Lung (tissue), 16 donors: ENCODE results near the gene C16orf87. TPM values are rescaled to one million over a fixed set of nuclear protein-coding genes. Genes with fewer than 3 reads are reported as not detected.

Source experiments
- ATAC-seq: fragments of 200-7000 bp; cut with Tn5 transposase; one replicate; pipeline ENCODE4 v1.9.1; 2020; ENCODE audit warnings: moderate number of reproducible peaks; ENCODE audit not compliant: insufficient read depth, low FRiP score
- DNase-seq, 3 donors: peaks; one replicate each; pipeline ENCODE4 v3.0.0-alpha.2; 2013 to 2017
- H3K27ac ChIP-seq, 2 donors: one replicate each; pipeline ENCODE4 v1.5.1; 2013; ENCODE audit warnings: mild to moderate bottlenecking in 2 of 2, moderate library complexity in 2 of 2, control low read depth in 1 of 2, inconsistent platforms in 1 of 2, low read depth in 1 of 2, low read length in 1 of 2
- H3K27me3 ChIP-seq, 3 donors: one replicate each; pipeline ENCODE4 v1.5.1; 2013; ENCODE audit warnings: low read length in 2 of 3; ENCODE audit not compliant: control insufficient read depth in 3 of 3, insufficient read depth in 3 of 3
- H3K36me3 ChIP-seq, 4 donors: one replicate each; pipeline ENCODE4 v1.5.1; 2013; ENCODE audit warnings: low read length in 4 of 4, mild to moderate bottlenecking in 1 of 4, moderate library complexity in 1 of 4; ENCODE audit not compliant: control insufficient read depth in 4 of 4, insufficient read depth in 4 of 4
- H3K4me1 ChIP-seq, 5 donors: one replicate each; pipeline ENCODE4 v1.5.1; 2013; ENCODE audit warnings: low read length in 5 of 5, mild to moderate bottlenecking in 2 of 5, moderate library complexity in 1 of 5; ENCODE audit not compliant: control insufficient read depth in 5 of 5, insufficient read depth in 5 of 5
- H3K4me3 ChIP-seq: one replicate; pipeline ENCODE4 v1.5.1; 2013; ENCODE audit warnings: mild to moderate bottlenecking, control low read depth, moderate library complexity
- H3K9ac ChIP-seq, 2 donors: one replicate each; pipeline ENCODE4 v1.5.1; 2013; ENCODE audit warnings: low read length in 2 of 2, control low read depth in 1 of 2; ENCODE audit not compliant: insufficient read depth in 1 of 2
- H3K9me3 ChIP-seq, 4 donors: one replicate each; pipeline ENCODE4 v1.5.1; 2013; ENCODE audit warnings: low read length in 3 of 4, mild to moderate bottlenecking in 1 of 4, moderate library complexity in 1 of 4; ENCODE audit not compliant: control insufficient read depth in 4 of 4, insufficient read depth in 3 of 4
- CTCF ChIP-seq: IDR thresholded peaks from 2 replicates; pipeline ENCODE4 v1.5.1; 2012; ENCODE audit warnings: mild to moderate bottlenecking; ENCODE audit errors: control extremely low read depth, extremely low read depth
- WGBS, 2 donors: extraction: QIAGEN DNeasy Blood & Tissue Kit; methylation state at CpG; one replicate each; pipeline ENCODE4 v1.1.7; 2013; 5-methylcytosine and 5-hydroxymethylcytosine counted together
- long read RNA-seq, 5 donors: transcript quantifications; one replicate each; lab custom pipeline, GENCODE V29; 2026
- polyA plus RNA-seq, 2 donors: library from polyadenylated mRNA; stranded (reverse); fragments of 200-250 nt; gene quantifications; one replicate each; pipeline ENCODE4 v1.2.1, GENCODE V29; 2013
- total RNA-seq, 2 donors: library from RNA; depleted of rRNA in 1 of 2; stranded (reverse); fragments of >200 nt in 1 of 2; gene quantifications; one replicate each; pipeline ENCODE4 v1.2.1, GENCODE V29; 2014 to 2021
- donor health status: control.
- donor health status: control.
- donor health status: Bipolar disorder and iron deficiency.
- donor health status: healthy.
- donor health status: DM: yes; HTN: yes; CAD: no.

Gene C16orf87
- total RNA-seq = 10 to 100 TPM in 1 of 2 donors, 1 to 10 TPM in 1; 5.1 to 17.2 TPM
- polyA plus RNA-seq = 1 to 10 TPM; 2.8 to 4.8 TPM
- long read RNA-seq, donor 1, full-length matches to known transcripts = 8 of 8 reads
- long read RNA-seq, donor 1, partial matches to known transcripts = 0 of 8 reads
- long read RNA-seq, donor 1, other reads (novel, unspliced or antisense) = 0 of 8 reads
- long read RNA-seq, donor 2, full-length matches to known transcripts = 1 of 1 reads
- long read RNA-seq, donor 2, partial matches to known transcripts = 0 of 1 reads
- long read RNA-seq, donor 2, other reads (novel, unspliced or antisense) = 0 of 1 reads
- long read RNA-seq, donor 3, full-length matches to known transcripts = 5 of 5 reads
- long read RNA-seq, donor 3, partial matches to known transcripts = 0 of 5 reads
- long read RNA-seq, donor 3, other reads (novel, unspliced or antisense) = 0 of 5 reads
- long read RNA-seq, donor 4, full-length matches to known transcripts = 4 of 4 reads
- long read RNA-seq, donor 4, partial matches to known transcripts = 0 of 4 reads
- long read RNA-seq, donor 4, other reads (novel, unspliced or antisense) = 0 of 4 reads
- long read RNA-seq, donor 5, full-length matches to known transcripts = 15 of 15 reads
- long read RNA-seq, donor 5, partial matches to known transcripts = 0 of 15 reads
- long read RNA-seq, donor 5, other reads (novel, unspliced or antisense) = 0 of 15 reads

GRCh38 chr16:46830902-46831647 is at the start of gene C16orf87:
C16orf87 (minus strand) TSS chr16:46831180; CDS start chr16:46831149, 31 bp downstream.
- WGBS, 2 donors = 0 to 1% methylated on average over 83 to 94 of the region's 94 CpGs
- Histone ChIP-seq H3K27ac (peak within 1 kb of the TSS; percentile 93 to 97), H3K4me3 (peak within 1 kb of the TSS; percentile 94), H3K9me3 (no peaks in the 10 kb centered on the region), H3K4me1 (peaks cover 0 to 18% (median 3%) of the 10 kb centered on the region in 5 donors), H3K9ac (peak within 1 kb of the TSS; percentile 37 to 65), H3K36me3 (no peaks in the 10 kb centered on the region), H3K27me3 (no peaks in the 10 kb centered on the region)
- DNase-seq = peak; percentile 94 to 96 (median 95)
- peak; percentile 94 for ATAC-seq
- TF ChIP-seq CTCF = no peak

- no peak for DNase-seq
- WGBS, 2 donors = 97 to 98% methylated on average over 8 of the region's 8 CpGs
- Histone ChIP-seq H3K4me3 (no peak overlapping the region), H3K27ac (no peak overlapping the region), H3K4me1 (peaks cover 0 to 11% (median 5%) of the 10 kb centered on the region in 5 donors), H3K36me3 (no peaks in the 10 kb centered on the region), H3K9me3 (no peaks in the 10 kb centered on the region), H3K27me3 (no peaks in the 10 kb centered on the region), H3K9ac (no peak overlapping the region)
- TF ChIP-seq CTCF = no peak
- ATAC-seq = no peak
Observed at GRCh38 chr16:46875243-46875642, 44.3 kb upstream of the C16orf87 start.

GRCh38 chr16:46873201-46873600 is 42.2 kb upstream of the C16orf87 start:
- Histone ChIP-seq H3K36me3 (no peaks in the 10 kb centered on the region), H3K4me1 (peaks cover 0 to 11% (median 5%) of the 10 kb centered on the region in 5 donors), H3K27me3 (no peaks in the 10 kb centered on the region), H3K27ac (no peak overlapping the region), H3K9ac (no peak overlapping the region), H3K9me3 (no peaks in the 10 kb centered on the region), H3K4me3 (no peak overlapping the region)
- no peak for TF ChIP-seq CTCF
- no peak for DNase-seq
- 93 to 94% methylated on average over 3 of the region's 3 CpGs for whole genome bisulfite sequencing, 2 donors
- no peak for ATAC-seq
